ENCODE results near the gene SPATA2L. TPM values are rescaled to one million over a fixed set of nuclear protein-coding genes. Genes with fewer than 3 reads are reported as not detected.

The SPATA2L gene
- polyA plus RNA-seq (2012; ENCODE audit: low read depth, missing spikeins): 4.0 TPM

GRCh38 chr16:89701425-89702406, at the start of gene SPATA2L:
Gene SPATA2L, minus strand, starts transcription at chr16:89701705. Its CDS starts 473 bp downstream, at chr16:89701232.
- TF ChIP-seq PAX5 (IDR thresholded peaks at IDR 0.05; ENCODE audit: insufficient read depth, low read length, severe bottlenecking) (no peak), TAF1 (IDR thresholded peaks at IDR 0.05; ENCODE audit: low read depth, low read length) (no peak), POU2F2 (IDR thresholded peaks at IDR 0.05; ENCODE audit: low read depth, low read length) (no peak), POLR2A (IDR thresholded peaks at IDR 0.05; ENCODE audit: low read depth, low read length) (no peak), POLR2AphosphoS5 (IDR thresholded peaks at IDR 0.05; ENCODE audit: low read depth, low read length) (no peak), SPI1 (IDR thresholded peaks at IDR 0.05; ENCODE audit: low read depth, low read length) (no peak)
- peak; percentile 96 for FAIRE-seq
- peak; percentile 98 for DNase-seq (ENCODE audit: insufficient read length, low spot score)

- no peak for DNase-seq (ENCODE audit: insufficient read length, low spot score)
- no peak for FAIRE-seq
Observed at GRCh38 chr16:89749637-89750036, 48.1 kb upstream of the SPATA2L start.

GRCh38 chr16:89748921-89749320, 47.4 kb upstream of the SPATA2L start:
- FAIRE-seq: no peak
- DNase-seq (ENCODE audit: insufficient read length, low spot score): no peak
- TF ChIP-seq PAX5 (IDR thresholded peaks at IDR 0.05; ENCODE audit: insufficient read depth, low read length, severe bottlenecking) (no peak), POLR2A (IDR thresholded peaks at IDR 0.05; ENCODE audit: low read depth, low read length) (no peak), TAF1 (IDR thresholded peaks at IDR 0.05; ENCODE audit: low read depth, low read length) (no peak), SPI1 (IDR thresholded peaks at IDR 0.05; ENCODE audit: low read depth, low read length) (no peak), POLR2AphosphoS5 (IDR thresholded peaks at IDR 0.05; ENCODE audit: low read depth, low read length) (no peak), POU2F2 (IDR thresholded peaks at IDR 0.05; ENCODE audit: low read depth, low read length) (no peak)

More at GRCh38 chr16:89749637-89750036, 48.1 kb upstream of the SPATA2L start:
- TF ChIP-seq POU2F2 (IDR thresholded peaks at IDR 0.05; ENCODE audit: low read depth, low read length) (no peak), POLR2AphosphoS5 (IDR thresholded peaks at IDR 0.05; ENCODE audit: low read depth, low read length) (no peak), SPI1 (IDR thresholded peaks at IDR 0.05; ENCODE audit: low read depth, low read length) (peak; percentile 83), TAF1 (IDR thresholded peaks at IDR 0.05; ENCODE audit: low read depth, low read length) (no peak), POLR2A (IDR thresholded peaks at IDR 0.05; ENCODE audit: low read depth, low read length) (no peak)

GRCh38 chr16:89748076-89748475, 46.6 kb upstream of the SPATA2L start:
- FAIRE-seq (no peak), DNase-seq (ENCODE audit: insufficient read length, low spot score) (no peak)
- TF ChIP-seq SPI1 (IDR thresholded peaks at IDR 0.05; ENCODE audit: low read depth, low read length) (no peak), POLR2A (IDR thresholded peaks at IDR 0.05; ENCODE audit: low read depth, low read length) (no peak), PAX5 (IDR thresholded peaks at IDR 0.05; ENCODE audit: insufficient read depth, low read length, severe bottlenecking) (no peak), POLR2AphosphoS5 (IDR thresholded peaks at IDR 0.05; ENCODE audit: low read depth, low read length) (no peak), TAF1 (IDR thresholded peaks at IDR 0.05; ENCODE audit: low read depth, low read length) (no peak), POU2F2 (IDR thresholded peaks at IDR 0.05; ENCODE audit: low read depth, low read length) (no peak)

GRCh38 chr16:89746043-89746442, 44.5 kb upstream of the SPATA2L start:
- TF ChIP-seq SPI1 (IDR thresholded peaks at IDR 0.05; ENCODE audit: low read depth, low read length) (no peak), POU2F2 (IDR thresholded peaks at IDR 0.05; ENCODE audit: low read depth, low read length) (no peak), PAX5 (IDR thresholded peaks at IDR 0.05; ENCODE audit: insufficient read depth, low read length, severe bottlenecking) (no peak), POLR2AphosphoS5 (IDR thresholded peaks at IDR 0.05; ENCODE audit: low read depth, low read length) (no peak), TAF1 (IDR thresholded peaks at IDR 0.05; ENCODE audit: low read depth, low read length) (no peak), POLR2A (IDR thresholded peaks at IDR 0.05; ENCODE audit: low read depth, low read length) (no peak)
- DNase-seq (ENCODE audit: insufficient read length, low spot score) (no peak), FAIRE-seq (no peak)

GRCh38 chr16:89744813-89745212, 43.3 kb upstream of the SPATA2L start:
- TF ChIP-seq POU2F2 (IDR thresholded peaks at IDR 0.05; ENCODE audit: low read depth, low read length) (no peak), PAX5 (IDR thresholded peaks at IDR 0.05; ENCODE audit: insufficient read depth, low read length, severe bottlenecking) (no peak), TAF1 (IDR thresholded peaks at IDR 0.05; ENCODE audit: low read depth, low read length) (no peak), POLR2AphosphoS5 (IDR thresholded peaks at IDR 0.05; ENCODE audit: low read depth, low read length) (no peak), POLR2A (IDR thresholded peaks at IDR 0.05; ENCODE audit: low read depth, low read length) (no peak), SPI1 (IDR thresholded peaks at IDR 0.05; ENCODE audit: low read depth, low read length) (no peak)
- FAIRE-seq: no peak
- no peak for DNase-seq (ENCODE audit: insufficient read length, low spot score)

- DNase-seq (ENCODE audit: insufficient read length, low spot score): no peak
- no peak for FAIRE-seq
- TF ChIP-seq SPI1 (IDR thresholded peaks at IDR 0.05; ENCODE audit: low read depth, low read length) (no peak), POLR2A (IDR thresholded peaks at IDR 0.05; ENCODE audit: low read depth, low read length) (0 out of 2 replicates have a peak, but pooled peaks have one; percentile 33), PAX5 (IDR thresholded peaks at IDR 0.05; ENCODE audit: insufficient read depth, low read length, severe bottlenecking) (no peak), POU2F2 (IDR thresholded peaks at IDR 0.05; ENCODE audit: low read depth, low read length) (no peak), POLR2AphosphoS5 (IDR thresholded peaks at IDR 0.05; ENCODE audit: low read depth, low read length) (peak; percentile 52; the same call in 1 of the 2 replicates), TAF1 (IDR thresholded peaks at IDR 0.05; ENCODE audit: low read depth, low read length) (no peak)
Observed at GRCh38 chr16:89742948-89743347, 41.4 kb upstream of the SPATA2L start.

- TF ChIP-seq POLR2AphosphoS5 (IDR thresholded peaks at IDR 0.05; ENCODE audit: low read depth, low read length) (peak; percentile 69), POLR2A (IDR thresholded peaks at IDR 0.05; ENCODE audit: low read depth, low read length) (no peak), SPI1 (IDR thresholded peaks at IDR 0.05; ENCODE audit: low read depth, low read length) (no peak; the same call in 1 of the 2 replicates)
- no peak for FAIRE-seq
- no peak for DNase-seq (ENCODE audit: insufficient read length, low spot score)
Observed at GRCh38 chr16:89741342-89742014, 40.0 kb upstream of the SPATA2L start.

GRCh38 chr16:89739383-89739782, 37.9 kb upstream of the SPATA2L start:
- no peak for DNase-seq (ENCODE audit: insufficient read length, low spot score)
- TF ChIP-seq TAF1 (IDR thresholded peaks at IDR 0.05; ENCODE audit: low read depth, low read length): no peak
- no peak for TF ChIP-seq SPI1 (IDR thresholded peaks at IDR 0.05; ENCODE audit: low read depth, low read length)
- no peak for TF ChIP-seq POLR2A (IDR thresholded peaks at IDR 0.05; ENCODE audit: low read depth, low read length)
- no peak for TF ChIP-seq POU2F2 (IDR thresholded peaks at IDR 0.05; ENCODE audit: low read depth, low read length)
- TF ChIP-seq POLR2AphosphoS5 (IDR thresholded peaks at IDR 0.05; ENCODE audit: low read depth, low read length): no peak
- TF ChIP-seq PAX5 (IDR thresholded peaks at IDR 0.05; ENCODE audit: insufficient read depth, low read length, severe bottlenecking): no peak

More at GRCh38 chr16:89739383-89739782, 37.9 kb upstream of the SPATA2L start:
- FAIRE-seq: no peak
